RCC 7860 (cell line): ENCODE measurements around the gene KPNB1.

ENCODE experiments used
- DNase-seq: peaks from one replicate; pipeline ENCODE4 v3.0.0-alpha.2; 2015; ENCODE audit warnings: low spot score
- FAIRE-seq: peaks from 2 replicates; lab custom pipeline; 2012; peaks lifted over from hg19 to GRCh38; lab: Jason Lieb, UNC

The KPNB1 gene

DNA sequence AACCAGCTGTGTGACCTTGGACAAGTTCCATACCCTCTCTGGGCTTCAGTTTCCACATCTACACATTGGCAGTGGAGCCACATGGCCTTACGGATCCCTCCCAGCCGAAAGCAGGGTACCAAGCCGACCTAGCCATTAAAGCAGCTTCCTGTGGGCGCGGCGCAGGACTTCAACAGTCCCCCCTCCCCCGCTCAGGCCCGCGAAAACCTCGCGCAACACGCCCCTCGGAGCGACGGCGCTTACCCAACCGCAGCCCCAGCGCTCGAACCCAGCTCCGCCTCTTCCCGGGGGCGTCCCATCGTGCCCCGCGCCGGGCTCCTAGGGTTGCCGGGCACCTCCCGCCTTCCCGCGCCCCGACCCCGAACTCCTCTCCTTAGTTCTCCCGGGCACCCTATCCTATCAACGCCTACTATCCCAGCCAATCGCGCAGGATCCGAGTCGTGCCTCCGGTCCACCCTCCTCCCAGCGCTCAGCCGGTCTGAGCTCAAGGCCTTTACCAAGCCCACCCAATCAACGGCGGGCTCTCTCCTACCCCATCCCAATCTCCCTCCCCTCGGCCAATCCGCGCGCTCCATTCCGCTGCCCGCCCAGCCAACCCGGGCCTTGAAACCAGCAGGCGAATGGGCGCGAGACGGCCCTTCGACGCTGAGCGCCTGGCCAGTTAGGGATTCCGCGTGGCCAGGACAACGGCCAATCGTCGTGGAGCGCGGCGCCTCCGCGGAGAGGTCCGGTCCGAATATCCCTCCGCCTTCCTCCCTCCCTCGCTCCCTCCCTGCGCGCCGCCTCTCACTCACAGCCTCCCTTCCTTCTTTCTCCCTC lies at the start of gene KPNB1:
KPNB1 (plus strand) TSS at position 767 of the 819 bp plus-strand sequence. CDS start 326 bp downstream, outside the sequence.
- FAIRE-seq: peak; percentile 91
- peak; percentile 97 for DNase-seq

GRCh38 chr17:47603830-47604597 lies 45.7 kb upstream of the KPNB1 start:
- FAIRE-seq (peak; percentile 15), DNase-seq (no peak)

DNA sequence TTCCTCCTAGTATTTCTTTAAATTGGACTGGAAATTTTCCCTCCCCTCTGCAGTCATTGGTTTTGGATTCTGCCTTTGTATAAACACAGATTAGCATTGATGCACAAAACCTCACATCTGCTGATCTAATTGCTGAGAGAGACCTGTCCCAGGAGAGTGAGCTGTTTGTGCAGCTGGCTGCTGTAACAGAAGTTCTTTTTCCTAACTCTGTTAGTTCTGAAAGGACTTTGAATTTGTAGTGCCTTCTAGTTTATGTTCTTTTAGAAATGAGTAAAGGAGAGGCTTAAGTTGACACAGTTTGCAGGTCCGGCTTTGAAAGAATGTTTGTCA lies 45.2 kb upstream of the KPNB1 start:
- FAIRE-seq: no peak
- no peak for DNase-seq

- FAIRE-seq: no peak
- DNase-seq: no peak
Measured at GRCh38 chr17:47605011-47605410, 44.7 kb upstream of the KPNB1 start.

GRCh38 chr17:47607481-47607880 lies 42.2 kb upstream of the KPNB1 start:
- DNase-seq: no peak
- FAIRE-seq: no peak

DNA sequence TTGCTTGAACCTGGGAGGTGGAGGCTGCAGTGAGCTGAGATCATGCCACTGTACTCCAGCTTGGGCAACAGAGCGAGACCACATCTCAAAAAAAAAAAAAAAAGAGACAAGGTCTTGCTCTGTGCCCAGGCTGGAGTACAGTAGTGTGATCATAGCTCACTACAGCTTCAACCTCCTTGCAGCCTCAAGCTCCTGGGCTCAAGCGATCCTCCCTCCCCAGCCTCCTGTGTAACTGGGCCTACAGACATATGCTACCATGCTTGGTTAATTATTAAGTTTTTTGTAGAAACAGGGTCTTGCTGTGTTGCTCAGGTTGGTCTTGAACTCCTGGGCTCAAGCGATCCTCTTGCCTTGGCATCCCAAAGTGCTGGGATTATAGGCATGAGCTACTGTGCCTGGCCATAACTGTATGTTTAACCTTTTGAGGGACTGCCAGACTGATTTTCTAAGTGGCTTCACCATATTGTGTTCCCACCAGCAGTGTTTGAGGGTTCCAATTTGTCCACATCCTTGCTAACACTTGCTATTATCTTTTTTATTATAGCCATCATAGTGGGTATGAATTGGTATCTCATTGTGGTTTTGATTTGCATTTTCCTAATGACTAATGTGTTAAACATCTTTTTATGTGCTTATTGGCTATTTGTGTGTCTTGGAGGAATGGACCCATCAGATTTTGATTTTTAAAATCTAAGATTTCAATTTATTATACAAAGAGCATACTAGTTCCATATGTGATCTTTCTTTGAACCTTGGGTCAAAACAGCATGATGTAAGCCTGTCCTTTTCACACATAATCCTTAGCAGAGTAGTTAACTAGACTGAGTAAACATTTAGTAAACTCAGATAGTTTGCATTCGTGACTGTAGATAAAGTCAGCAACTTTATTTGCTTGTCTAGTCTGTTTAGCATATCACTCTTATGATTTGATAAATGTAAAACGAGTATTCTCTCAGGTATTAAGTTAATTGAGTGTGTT lies 38.1 kb upstream of the KPNB1 start:
- no peak for FAIRE-seq

GRCh38 chr17:47615766-47616424 lies 33.8 kb upstream of the KPNB1 start:
- FAIRE-seq (peak; percentile 67), DNase-seq (peak; percentile 58)

More for the DNA sequence above, 38.1 kb upstream of the KPNB1 start:
- DNase-seq: peak; percentile 14

- FAIRE-seq (no peak), DNase-seq (no peak)
Measured at GRCh38 chr17:47618410-47618809, 31.3 kb upstream of the KPNB1 start.

DNA sequence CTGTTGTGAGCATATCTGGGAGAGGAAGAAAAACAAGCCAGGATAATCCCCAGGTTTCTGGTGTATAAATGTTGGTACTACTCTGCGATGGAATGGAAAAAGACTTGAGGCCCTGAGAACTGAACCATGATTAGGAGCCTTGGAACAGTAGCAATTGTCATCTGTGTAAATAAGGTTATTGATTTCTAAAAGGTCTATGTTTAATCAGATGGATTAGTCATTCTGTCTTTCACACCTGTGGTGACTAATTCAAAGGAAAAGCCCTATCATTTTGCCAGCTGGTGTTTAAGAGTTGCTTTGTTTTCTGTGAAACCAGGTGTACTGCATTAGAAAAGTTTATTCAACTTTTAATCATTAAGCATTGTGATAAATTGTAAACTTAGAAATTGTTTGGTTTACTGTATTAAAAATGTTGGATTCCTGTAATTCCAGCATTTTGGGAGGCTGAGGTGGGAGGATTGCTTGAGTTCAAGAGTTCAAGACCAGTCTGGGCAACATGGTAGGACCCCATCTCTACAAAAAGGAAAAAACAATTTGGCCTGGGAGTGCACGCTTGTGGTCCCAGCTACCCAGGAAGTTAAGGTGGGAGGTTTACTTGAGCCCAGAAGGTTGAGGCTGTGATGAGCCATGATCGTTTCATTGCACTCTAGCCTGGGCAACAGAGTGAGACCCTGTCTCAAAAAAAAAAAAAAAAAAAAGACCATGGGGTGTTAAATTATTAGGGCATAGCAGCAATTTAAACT lies 29.0 kb upstream of the KPNB1 start:
- no peak for FAIRE-seq
- DNase-seq: no peak

- FAIRE-seq: peak; percentile 94
- DNase-seq: peak; percentile 80
Measured at GRCh38 chr17:47621293-47622179, 28.2 kb upstream of the KPNB1 start.

DNA sequence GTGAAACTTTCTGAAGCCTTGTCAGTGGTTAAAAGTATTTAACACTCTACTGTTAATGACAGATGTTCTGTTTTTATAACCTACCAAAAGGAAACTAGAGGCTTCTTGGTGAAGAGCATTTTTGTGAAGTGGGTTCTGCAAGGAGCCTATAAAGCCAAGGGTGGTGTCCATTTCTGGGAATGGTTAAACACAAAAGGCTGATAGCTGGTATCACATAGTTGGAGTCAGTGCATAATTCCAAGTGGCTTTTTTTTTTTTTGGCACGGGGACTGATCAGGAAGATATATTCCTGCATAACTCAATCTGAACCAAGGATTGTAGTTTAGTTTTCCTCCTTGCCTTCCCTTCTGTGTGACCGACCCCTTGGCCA lies 27.6 kb upstream of the KPNB1 start:
- FAIRE-seq (no peak), DNase-seq (no peak)

DNA sequence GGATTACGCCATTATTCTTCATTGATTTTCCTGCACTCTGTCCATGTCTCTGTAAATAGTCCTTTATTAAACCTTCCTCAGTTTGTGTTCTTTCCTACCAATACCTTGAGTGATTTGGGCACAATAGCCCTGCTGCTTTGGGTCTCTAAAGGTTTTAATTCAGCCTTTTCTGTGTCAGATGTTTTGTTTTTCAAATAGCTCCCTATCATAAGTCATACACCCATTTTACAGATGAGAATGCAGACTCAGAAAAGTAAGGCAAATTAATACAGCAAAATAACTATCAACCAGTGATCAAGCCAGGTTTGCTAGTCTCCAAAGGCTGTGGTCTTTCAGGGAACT lies 25.0 kb upstream of the KPNB1 start:
- FAIRE-seq: no peak

GRCh38 chr17:47628014-47628566 lies 21.6 kb upstream of the KPNB1 start:
- DNase-seq: no peak
- no peak for FAIRE-seq

More for the DNA sequence above, 25.0 kb upstream of the KPNB1 start:
- no peak for DNase-seq

DNA sequence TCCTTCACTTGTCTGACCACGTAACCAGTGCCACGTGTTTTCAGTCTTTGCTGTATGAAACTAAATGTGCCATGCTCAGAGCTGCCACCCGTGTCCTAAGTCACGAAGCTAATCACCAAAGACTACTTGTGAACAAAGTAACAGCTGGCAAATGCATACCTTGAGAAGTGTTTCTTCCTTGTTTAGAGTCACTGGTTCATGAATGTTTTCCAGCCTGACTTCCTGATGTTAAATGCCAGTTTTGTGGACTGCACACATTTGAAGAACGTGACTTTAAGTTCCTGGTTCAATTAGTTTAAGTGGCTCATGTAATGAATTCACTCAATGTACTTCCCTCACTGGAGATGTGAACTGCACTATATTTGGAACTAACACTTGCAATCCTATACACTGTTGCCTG lies 19.9 kb upstream of the KPNB1 start:
- no peak for DNase-seq
- FAIRE-seq: no peak

DNA sequence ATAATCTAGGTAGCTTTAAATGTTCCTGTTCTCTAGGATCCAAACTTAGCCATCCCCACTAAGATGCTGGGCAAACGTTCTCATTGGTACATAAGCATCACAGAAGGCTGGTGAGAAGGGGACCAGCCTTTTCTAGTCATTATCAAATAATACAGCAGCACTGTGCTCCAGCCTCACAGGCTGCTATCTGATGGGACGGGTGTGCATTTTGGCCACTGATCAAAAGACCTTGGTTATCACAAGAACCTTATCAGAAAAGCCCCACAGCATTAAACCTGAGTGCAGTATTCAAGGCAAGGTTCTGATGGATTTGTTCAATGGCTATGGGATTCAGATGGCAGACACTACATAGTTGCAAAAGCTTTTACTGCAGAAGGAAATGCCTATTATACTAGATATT lies 19.1 kb upstream of the KPNB1 start:
- DNase-seq: no peak
- FAIRE-seq: no peak

DNA sequence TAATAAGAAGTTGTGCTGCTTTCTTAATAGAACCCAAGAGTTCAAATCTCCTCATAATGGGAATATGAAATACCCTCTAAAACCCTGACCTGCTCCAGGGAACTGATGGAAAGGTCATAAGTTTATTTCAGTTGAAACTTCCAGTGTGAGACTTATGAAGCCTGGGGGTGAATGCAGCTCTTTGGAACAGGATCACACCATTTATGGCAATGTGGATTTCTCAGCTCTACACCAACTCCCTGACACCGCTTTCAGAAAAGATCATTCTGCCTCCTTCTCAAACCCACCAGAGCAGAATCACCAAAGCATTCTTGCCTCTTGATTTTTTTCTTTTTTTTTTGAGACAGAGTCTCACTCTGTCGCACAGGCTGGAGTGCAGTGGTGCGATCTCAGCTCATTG lies 16.7 kb upstream of the KPNB1 start:
- no peak for DNase-seq
- FAIRE-seq: no peak

- DNase-seq (no peak), FAIRE-seq (no peak)
Measured at GRCh38 chr17:47633996-47634395, 15.7 kb upstream of the KPNB1 start.

DNA sequence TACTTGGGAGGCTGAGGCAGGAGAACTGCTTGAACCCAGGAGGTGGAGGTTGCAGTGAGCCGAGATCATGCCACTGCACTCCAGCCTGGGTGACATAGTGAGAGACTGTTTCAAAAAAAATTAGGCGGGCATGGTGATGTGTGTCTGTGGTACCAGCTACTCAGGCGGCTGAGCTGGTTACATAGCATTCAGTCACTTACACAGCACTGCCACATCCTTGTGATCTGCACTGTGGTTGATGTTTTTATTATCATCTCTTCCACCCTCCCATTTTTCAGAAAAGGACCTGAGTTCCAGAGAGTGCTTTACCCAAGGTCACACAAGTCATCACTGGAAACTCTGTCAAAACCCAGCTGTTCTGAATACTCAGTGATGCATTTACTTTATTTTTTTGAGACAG lies 14.8 kb upstream of the KPNB1 start:
- DNase-seq (no peak), FAIRE-seq (no peak)

- FAIRE-seq: no peak
- DNase-seq: no peak
Measured at GRCh38 chr17:47635734-47636133, 14.0 kb upstream of the KPNB1 start.
